ENCODE data around the gene EIF4H. TPM values are rescaled to one million over a fixed set of nuclear protein-coding genes. Genes with fewer than 3 reads are reported as not detected.

EIF4H gene
- total RNA-seq, 1 donor from 2014 or later, result 361 TPM

DNA sequence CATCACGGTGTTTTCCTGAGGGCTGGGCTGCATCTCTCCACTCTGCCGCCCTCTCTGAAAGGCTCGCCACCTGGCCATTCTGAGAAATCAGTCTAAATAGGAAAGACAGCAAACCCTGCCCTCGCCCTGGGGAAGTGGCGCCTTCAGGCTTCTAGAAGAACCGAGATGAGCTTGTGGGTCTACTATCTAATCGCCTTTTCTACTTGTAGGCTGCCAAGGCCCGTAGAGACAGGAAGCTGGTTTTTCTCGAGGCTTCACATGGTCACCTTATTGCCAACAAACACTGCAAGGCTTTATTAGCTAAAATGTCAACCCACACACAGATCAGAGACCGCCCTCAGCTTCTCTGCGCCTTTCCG lies 57.1 kb downstream of the EIF4H start:
- H2AFZ ChIP-seq (ENCODE audit: low read depth, low read length), result no peak overlapping the region
- no peaks in the 10 kb centered on the region for H3K79me2 ChIP-seq (ENCODE audit: insufficient read depth, low read length)
- H3K36me3 Mint-ChIP-seq (ENCODE audit: low read depth, unreplicated experiment), result peaks cover 10% of the 10 kb centered on the region
- H3K27ac ChIP-seq (ENCODE audit: low read depth, low read length), result no peak overlapping the region
- H3K4me2 ChIP-seq (ENCODE audit: low read length), result no peak overlapping the region
- H3K27ac Mint-ChIP-seq (ENCODE audit: unreplicated experiment), result no peak overlapping the region
- no peak for FAIRE-seq
- H3K27me3 Mint-ChIP-seq (ENCODE audit: low read depth, unreplicated experiment), result no peaks in the 10 kb centered on the region
- TF ChIP-seq, protein P1, sequence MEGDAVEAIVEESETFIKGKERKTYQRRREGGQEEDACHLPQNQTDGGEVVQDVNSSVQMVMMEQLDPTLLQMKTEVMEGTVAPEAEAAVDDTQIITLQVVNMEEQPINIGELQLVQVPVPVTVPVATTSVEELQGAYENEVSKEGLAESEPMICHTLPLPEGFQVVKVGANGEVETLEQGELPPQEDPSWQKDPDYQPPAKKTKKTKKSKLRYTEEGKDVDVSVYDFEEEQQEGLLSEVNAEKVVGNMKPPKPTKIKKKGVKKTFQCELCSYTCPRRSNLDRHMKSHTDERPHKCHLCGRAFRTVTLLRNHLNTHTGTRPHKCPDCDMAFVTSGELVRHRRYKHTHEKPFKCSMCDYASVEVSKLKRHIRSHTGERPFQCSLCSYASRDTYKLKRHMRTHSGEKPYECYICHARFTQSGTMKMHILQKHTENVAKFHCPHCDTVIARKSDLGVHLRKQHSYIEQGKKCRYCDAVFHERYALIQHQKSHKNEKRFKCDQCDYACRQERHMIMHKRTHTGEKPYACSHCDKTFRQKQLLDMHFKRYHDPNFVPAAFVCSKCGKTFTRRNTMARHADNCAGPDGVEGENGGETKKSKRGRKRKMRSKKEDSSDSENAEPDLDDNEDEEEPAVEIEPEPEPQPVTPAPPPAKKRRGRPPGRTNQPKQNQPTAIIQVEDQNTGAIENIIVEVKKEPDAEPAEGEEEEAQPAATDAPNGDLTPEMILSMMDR (IDR thresholded peaks at IDR 0.05; ENCODE audit: insufficient read depth, low read depth, low read length), result no peak
- TF ChIP-seq EZH2 (IDR thresholded peaks at IDR 0.05; ENCODE audit: insufficient read depth, low read length), result no peak
- H3K4me3 Mint-ChIP-seq (ENCODE audit: unreplicated experiment), result no peak overlapping the region
- no peaks in the 10 kb centered on the region for H3K27me3 ChIP-seq (ENCODE audit: insufficient read depth, low read length)
- no peaks in the 10 kb centered on the region for H3K9me3 ChIP-seq (ENCODE audit: insufficient read depth, low read depth, low read length)
- no peak overlapping the region for H3K9ac ChIP-seq (ENCODE audit: low read length)
- H3K4me1 ChIP-seq (ENCODE audit: insufficient read depth, low read length), result peaks cover 9% of the 10 kb centered on the region
- H3K36me3 ChIP-seq (ENCODE audit: insufficient read depth, low read length), result peaks cover 15% of the 10 kb centered on the region
- H3K4me3 ChIP-seq (ENCODE audit: insufficient read depth, low read depth, low read length), result no peak overlapping the region
- peaks cover 8% of the 10 kb centered on the region for H4K20me1 ChIP-seq (ENCODE audit: insufficient read depth, low read length)
- no peaks in the 10 kb centered on the region for H3K9me3 Mint-ChIP-seq (ENCODE audit: unreplicated experiment)
- H3K4me1 Mint-ChIP-seq (ENCODE audit: low read depth, unreplicated experiment), result no peaks in the 10 kb centered on the region
- no peak for DNase-seq (ENCODE audit: low read depth)

DNA sequence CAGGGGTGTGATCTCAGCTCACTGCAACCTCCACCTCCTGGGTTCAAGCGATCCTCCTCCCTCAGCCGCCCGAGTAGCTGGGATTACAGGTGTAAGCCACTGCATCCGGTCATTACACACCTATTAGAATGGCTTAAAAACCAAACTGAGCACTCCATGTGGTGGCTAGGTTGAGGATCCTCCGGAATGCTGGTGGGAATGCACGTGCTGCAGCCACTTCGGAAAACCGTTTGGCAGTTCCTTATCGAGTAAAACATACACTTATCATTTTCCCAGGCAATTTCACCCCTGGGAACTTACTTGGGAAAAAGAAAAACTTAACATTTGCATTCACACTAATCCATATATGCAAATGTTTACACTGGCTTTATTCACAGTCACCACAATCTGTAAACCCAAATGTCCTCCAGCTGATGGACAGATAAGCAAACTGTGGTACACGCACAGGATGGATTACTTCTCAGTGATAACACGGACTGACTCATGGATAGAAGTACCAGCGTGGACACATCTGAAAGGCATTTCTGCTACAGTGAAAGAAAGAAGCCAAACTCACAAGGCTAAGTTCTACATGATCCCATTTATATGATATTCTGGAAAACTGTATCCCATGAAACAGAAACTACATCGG lies 59.6 kb downstream of the EIF4H start:
- peaks cover 9% of the 10 kb centered on the region for H3K4me1 ChIP-seq (ENCODE audit: insufficient read depth, low read length)
- H2AFZ ChIP-seq (ENCODE audit: low read depth, low read length), result no peak overlapping the region
- H3K36me3 ChIP-seq (ENCODE audit: insufficient read depth, low read length), result peaks cover 24% of the 10 kb centered on the region
- Mint-ChIP-seq H3K4me1 (ENCODE audit: low read depth, unreplicated experiment) (no peaks in the 10 kb centered on the region), H3K27ac (ENCODE audit: unreplicated experiment) (no peak overlapping the region), H3K27me3 (ENCODE audit: low read depth, unreplicated experiment) (no peaks in the 10 kb centered on the region), H3K9me3 (ENCODE audit: unreplicated experiment) (no peaks in the 10 kb centered on the region), H3K36me3 (ENCODE audit: low read depth, unreplicated experiment) (peaks cover 16% of the 10 kb centered on the region), H3K4me3 (ENCODE audit: unreplicated experiment) (no peak overlapping the region)
- TF ChIP-seq, protein P1 (IDR thresholded peaks at IDR 0.05; ENCODE audit: insufficient read depth, low read depth, low read length), result no peak
- no peak for TF ChIP-seq EZH2 (IDR thresholded peaks at IDR 0.05; ENCODE audit: insufficient read depth, low read length)
- H3K9ac ChIP-seq (ENCODE audit: low read length), result peak overlapping the region; percentile 34
- peak overlapping the region; percentile 20 for H3K4me2 ChIP-seq (ENCODE audit: low read length)
- H3K27ac ChIP-seq (ENCODE audit: low read depth, low read length), result peak overlapping the region; percentile 2
- no peak overlapping the region for H3K4me3 ChIP-seq (ENCODE audit: insufficient read depth, low read depth, low read length)
- H3K27me3 ChIP-seq (ENCODE audit: insufficient read depth, low read length), result no peaks in the 10 kb centered on the region
- FAIRE-seq, result no peak
- H4K20me1 ChIP-seq (ENCODE audit: insufficient read depth, low read length), result peaks cover 8% of the 10 kb centered on the region
- no peaks in the 10 kb centered on the region for H3K79me2 ChIP-seq (ENCODE audit: insufficient read depth, low read length)
- no peaks in the 10 kb centered on the region for H3K9me3 ChIP-seq (ENCODE audit: insufficient read depth, low read depth, low read length)
- DNase-seq (ENCODE audit: low read depth), result peak; percentile 82

DNA sequence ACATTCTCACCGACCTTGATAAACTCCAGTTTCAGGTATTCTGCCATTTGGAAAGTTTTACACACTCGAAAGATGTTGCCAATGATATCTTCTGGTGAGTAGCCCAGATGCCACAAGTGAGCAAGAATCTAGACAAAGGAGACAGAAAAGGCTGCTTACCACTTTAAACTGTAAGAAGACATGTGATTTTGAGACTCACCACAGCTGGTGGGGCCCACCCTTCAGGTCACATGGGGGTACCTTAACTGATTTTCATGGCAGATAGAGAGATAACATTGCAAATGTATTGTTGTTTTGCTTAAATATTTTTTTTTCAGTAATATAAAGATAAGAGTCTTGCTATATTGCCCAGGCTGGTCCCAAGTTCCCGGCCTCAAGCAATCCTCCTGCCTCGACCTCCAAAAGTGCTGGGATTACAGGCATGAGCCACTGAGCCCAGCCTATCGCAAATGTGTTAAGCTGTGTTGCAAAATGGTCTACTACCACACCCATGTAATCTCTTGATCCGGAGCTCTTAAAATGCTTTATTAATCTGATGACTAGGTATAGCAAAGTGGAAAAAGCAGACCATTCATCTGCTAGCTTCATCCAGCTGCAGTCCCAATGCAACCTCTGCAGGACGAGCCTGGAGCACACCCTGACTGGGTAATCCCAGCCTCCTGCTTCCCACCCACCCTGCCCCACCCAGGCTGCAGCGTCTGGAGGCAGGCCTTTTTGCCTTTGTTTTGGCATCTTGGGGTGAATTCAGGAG lies 61.5 kb downstream of the EIF4H start:
- DNase-seq (ENCODE audit: low read depth), result no peak
- Mint-ChIP-seq H3K27ac (ENCODE audit: unreplicated experiment) (no peak overlapping the region), H3K36me3 (ENCODE audit: low read depth, unreplicated experiment) (peaks cover 16% of the 10 kb centered on the region), H3K9me3 (ENCODE audit: unreplicated experiment) (no peaks in the 10 kb centered on the region), H3K4me3 (ENCODE audit: unreplicated experiment) (no peak overlapping the region), H3K4me1 (ENCODE audit: low read depth, unreplicated experiment) (no peaks in the 10 kb centered on the region), H3K27me3 (ENCODE audit: low read depth, unreplicated experiment) (no peaks in the 10 kb centered on the region)
- H3K9me3 ChIP-seq (ENCODE audit: insufficient read depth, low read depth, low read length), result no peaks in the 10 kb centered on the region
- FAIRE-seq, result no peak
- peaks cover 8% of the 10 kb centered on the region for H4K20me1 ChIP-seq (ENCODE audit: insufficient read depth, low read length)
- no peaks in the 10 kb centered on the region for H3K79me2 ChIP-seq (ENCODE audit: insufficient read depth, low read length)
- TF ChIP-seq EZH2 (IDR thresholded peaks at IDR 0.05; ENCODE audit: insufficient read depth, low read length), result no peak
- TF ChIP-seq, protein P1 (IDR thresholded peaks at IDR 0.05; ENCODE audit: insufficient read depth, low read depth, low read length), result no peak
- H3K4me1 ChIP-seq (ENCODE audit: insufficient read depth, low read length), result peaks cover 9% of the 10 kb centered on the region
- H3K27me3 ChIP-seq (ENCODE audit: insufficient read depth, low read length), result no peaks in the 10 kb centered on the region
- no peak overlapping the region for H3K4me2 ChIP-seq (ENCODE audit: low read length)
- no peak overlapping the region for H3K9ac ChIP-seq (ENCODE audit: low read length)
- H3K36me3 ChIP-seq (ENCODE audit: insufficient read depth, low read length), result peaks cover 28% of the 10 kb centered on the region
- no peak overlapping the region for H2AFZ ChIP-seq (ENCODE audit: low read depth, low read length)
- H3K27ac ChIP-seq (ENCODE audit: low read depth, low read length), result no peak overlapping the region
- no peak overlapping the region for H3K4me3 ChIP-seq (ENCODE audit: insufficient read depth, low read depth, low read length)
